Calu3 (cell line): Measurements from ENCODE around the gene MAB21L2. TPM values are rescaled to one million over a fixed set of nuclear protein-coding genes. Genes with fewer than 3 reads are reported as not detected.

Source experiments
- BruUV-seq: library from RNA; stranded (reverse); fragments of 400-500 nt; replicated peaks from 2 replicates; lab custom pipeline; 2021; lab: Mats Ljungman, UMichigan
- CTCF ChIA-PET: fragments of 300-600 bp; sonication (Branson Sonifier 250); formaldehyde crosslinking; loops from one replicate; lab custom pipeline; 2022; ENCODE audit warnings: antibody characterized with exemption; lab: Charles Lee
- DNase-seq: peaks from one replicate; pipeline ENCODE4 v3.0.0; 2022
- H3K27ac Mint-ChIP-seq: one replicate; pipeline ENCODE4 v1.8.0; 2022; ENCODE audit warnings: mixed read lengths; ENCODE audit not compliant: unreplicated experiment
- H3K27me3 Mint-ChIP-seq: one replicate; pipeline ENCODE4 v1.8.0; 2022; ENCODE audit warnings: mixed read lengths; ENCODE audit not compliant: unreplicated experiment
- H3K36me3 Mint-ChIP-seq: one replicate; pipeline ENCODE4 v1.8.0; 2022; ENCODE audit warnings: mild to moderate bottlenecking, moderate library complexity, mixed read lengths; ENCODE audit not compliant: insufficient read depth, unreplicated experiment
- H3K4me1 Mint-ChIP-seq: one replicate; pipeline ENCODE4 v1.8.0; 2022; ENCODE audit warnings: mild to moderate bottlenecking, low read depth, mixed read lengths; ENCODE audit not compliant: unreplicated experiment
- H3K4me3 Mint-ChIP-seq: one replicate; pipeline ENCODE4 v1.8.0; 2022; ENCODE audit warnings: mild to moderate bottlenecking, low read depth, moderate library complexity, mixed read lengths; ENCODE audit not compliant: unreplicated experiment
- H3K9me3 Mint-ChIP-seq: one replicate; pipeline ENCODE4 v1.8.0; 2022; ENCODE audit warnings: low read depth, mixed read lengths; ENCODE audit not compliant: unreplicated experiment
- intact Hi-C: fragments of 100-400 bp; cut with micrococcal nuclease; formaldehyde crosslinking; loops from one replicate; pipeline ENCODE4 v1.10.0; 2022; ENCODE audit not compliant: unreplicated experiment
- total RNA-seq: library from RNA; stranded (reverse); gene quantifications from 2 replicates; pipeline ENCODE4 v1.2.3, GENCODE V29; 2022
- TF ChIP-seq, protein P1 (sequence below): fragments of 200-600 bp; IDR thresholded peaks from one replicate; pipeline ENCODE4 v1.8.0; 2022; ENCODE audit warnings: antibody characterized with exemption; ENCODE audit not compliant: unreplicated experiment

The MAB21L2 gene
- total RNA-seq, 1 experiment from 2014 or later: 0.17 TPM

DNA sequence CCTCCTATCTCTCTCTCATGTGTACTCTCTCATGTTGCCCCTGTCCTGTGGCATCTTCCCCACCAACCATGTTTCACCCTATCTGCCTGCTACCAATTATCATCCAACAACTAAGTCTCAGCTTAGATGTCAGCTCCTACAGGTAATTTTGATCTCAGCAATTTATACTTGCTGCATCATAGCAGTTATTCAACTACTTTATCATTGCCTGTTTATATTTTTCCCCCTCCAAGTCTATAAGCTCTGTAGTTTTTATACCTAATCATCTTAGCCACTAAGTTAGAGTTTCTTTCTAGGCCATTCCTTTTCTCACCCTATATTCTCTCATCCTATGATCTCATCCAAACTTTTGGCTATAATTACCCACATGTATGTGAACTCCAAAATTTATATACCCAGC is 50.7 kb downstream of the MAB21L2 start:
- DNase-seq: no peak
- Mint-ChIP-seq H3K36me3 (no peaks in the 10 kb centered on the region), H3K9me3 (peaks cover 3% of the 10 kb centered on the region), H3K27me3 (no peaks in the 10 kb centered on the region), H3K27ac (no peak overlapping the region), H3K4me3 (no peak overlapping the region), H3K4me1 (no peaks in the 10 kb centered on the region)
- TF ChIP-seq, protein P1, sequence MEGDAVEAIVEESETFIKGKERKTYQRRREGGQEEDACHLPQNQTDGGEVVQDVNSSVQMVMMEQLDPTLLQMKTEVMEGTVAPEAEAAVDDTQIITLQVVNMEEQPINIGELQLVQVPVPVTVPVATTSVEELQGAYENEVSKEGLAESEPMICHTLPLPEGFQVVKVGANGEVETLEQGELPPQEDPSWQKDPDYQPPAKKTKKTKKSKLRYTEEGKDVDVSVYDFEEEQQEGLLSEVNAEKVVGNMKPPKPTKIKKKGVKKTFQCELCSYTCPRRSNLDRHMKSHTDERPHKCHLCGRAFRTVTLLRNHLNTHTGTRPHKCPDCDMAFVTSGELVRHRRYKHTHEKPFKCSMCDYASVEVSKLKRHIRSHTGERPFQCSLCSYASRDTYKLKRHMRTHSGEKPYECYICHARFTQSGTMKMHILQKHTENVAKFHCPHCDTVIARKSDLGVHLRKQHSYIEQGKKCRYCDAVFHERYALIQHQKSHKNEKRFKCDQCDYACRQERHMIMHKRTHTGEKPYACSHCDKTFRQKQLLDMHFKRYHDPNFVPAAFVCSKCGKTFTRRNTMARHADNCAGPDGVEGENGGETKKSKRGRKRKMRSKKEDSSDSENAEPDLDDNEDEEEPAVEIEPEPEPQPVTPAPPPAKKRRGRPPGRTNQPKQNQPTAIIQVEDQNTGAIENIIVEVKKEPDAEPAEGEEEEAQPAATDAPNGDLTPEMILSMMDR: no peak
- no TSS peak for BruUV-seq
- CTCF ChIA-PET: interaction anchor here (0.7 kb wide), 1 partner anchor 69 kb away, joined by 6 read pairs; no protein-coding TSS in a partner anchor
- intact Hi-C loops: no loop called here
